OCI-LY3 (cell line): ENCODE data around the gene OR4D9.

Source experiments
- H2AFZ ChIP-seq: fragments of 200-600, 300-600 bp; shearing (Covaris generic); 2 replicates; pipeline ENCODE4 v1.6.0; 2014; ENCODE audit warnings: antibody characterized with exemption, low read depth, low read length
- H3K27ac ChIP-seq: fragments of 200-600, 300-600 bp; sonication (generic); 2 replicates; pipeline ENCODE4 v1.5.1; 2014; ENCODE audit warnings: mild to moderate bottlenecking, low read length, moderate library complexity, mixed read lengths
- H3K27me3 ChIP-seq: fragments of 200-600, 300-600 bp; sonication (generic); 2 replicates; pipeline ENCODE4 v1.6.1; 2014; ENCODE audit warnings: low read depth, low read length, mixed read lengths
- H3K36me3 ChIP-seq: fragments of 200-600, 300-600 bp; sonication (generic); replicated peaks from 2 replicates; pipeline ENCODE3; 2014; ENCODE audit warnings: low read depth, low read length, mixed read lengths
- H3K4me1 ChIP-seq: fragments of 300-600, 200-600 bp; sonication (generic); 2 replicates; pipeline ENCODE4 v1.6.1; 2014; ENCODE audit warnings: low read length, mixed read lengths
- H3K4me2 ChIP-seq: fragments of 200-600, 300-600 bp; sonication (generic); 2 replicates; pipeline ENCODE4 v1.6.1; 2014; ENCODE audit warnings: low read length, mixed read lengths
- H3K4me3 ChIP-seq: fragments of 300-600, 200-600 bp; sonication (generic); 2 replicates; pipeline ENCODE4 v1.5.1; 2014; ENCODE audit warnings: antibody characterized with exemption, mild to moderate bottlenecking, low read length, moderate library complexity
- H3K79me2 ChIP-seq: fragments of 300-600, 200-600 bp; shearing (Covaris generic); 2 replicates; pipeline ENCODE4 v1.6.1; 2014; ENCODE audit warnings: mild to moderate bottlenecking, low read length, mixed read lengths
- H3K9ac ChIP-seq: fragments of 300-600, 200-600 bp; shearing (Covaris generic); 2 replicates; pipeline ENCODE4 v1.6.0; 2014; ENCODE audit warnings: mild to moderate bottlenecking, low read length, moderate library complexity
- H3K9me3 ChIP-seq: fragments of 200-600, 300-600 bp; shearing (Covaris generic); 2 replicates; pipeline ENCODE4 v1.6.1; 2014; ENCODE audit warnings: low read length, mixed read lengths; ENCODE audit not compliant: insufficient read depth
- H4K20me1 ChIP-seq: fragments of 200-600, 300-600 bp; sonication (generic); 2 replicates; pipeline ENCODE4 v1.6.1; 2016; ENCODE audit warnings: low read length, mixed read lengths; ENCODE audit not compliant: insufficient read depth
- EZH2phosphoT487 ChIP-seq: fragments of 200-600 bp; shearing (Covaris generic); IDR thresholded peaks from 2 replicates; pipeline ENCODE4 v1.6.1; 2018; ENCODE audit warnings: antibody characterized with exemption, mixed run types, low read depth
- TF ChIP-seq, protein P1 (sequence below): fragments of 200-600, 300-600 bp; sonication (generic); IDR thresholded peaks from 2 replicates; pipeline ENCODE4 v1.5.1; 2014; ENCODE audit warnings: antibody characterized with exemption, low read length, low read depth

OR4D9 gene

DNA sequence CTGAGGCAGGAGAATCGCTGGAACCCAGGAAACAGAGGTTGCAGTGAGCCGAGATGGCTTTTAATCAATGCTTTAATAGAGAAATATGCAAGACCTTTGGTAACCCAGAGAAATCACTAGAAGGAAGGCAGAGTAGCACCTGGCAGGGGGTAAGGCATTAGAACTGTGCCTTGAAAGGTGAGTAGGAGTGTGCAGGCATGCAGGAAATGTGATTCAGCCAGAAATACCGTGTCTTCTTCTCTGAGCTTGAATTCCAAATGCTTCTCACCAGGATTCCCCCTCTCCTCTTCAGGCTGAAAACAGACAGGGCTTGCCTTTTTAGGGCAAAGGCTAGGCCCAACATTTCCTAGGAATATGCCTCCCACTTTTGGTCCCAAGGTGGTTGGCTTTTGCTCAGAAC, 51.0 kb downstream of the OR4D9 start:
- no peaks in the 10 kb centered on the region for H3K36me3 ChIP-seq
- H3K27me3 ChIP-seq = no peaks in the 10 kb centered on the region
- H3K9ac ChIP-seq = no peak overlapping the region
- H3K4me1 ChIP-seq = peaks cover 18% of the 10 kb centered on the region
- no peaks in the 10 kb centered on the region for H3K79me2 ChIP-seq
- H4K20me1 ChIP-seq = no peaks in the 10 kb centered on the region
- no peak overlapping the region for H3K4me3 ChIP-seq
- no peak overlapping the region for H2AFZ ChIP-seq
- H3K4me2 ChIP-seq = no peak overlapping the region
- no peaks in the 10 kb centered on the region for H3K9me3 ChIP-seq
- no peak overlapping the region for H3K27ac ChIP-seq
- TF ChIP-seq EZH2phosphoT487 = no peak
- TF ChIP-seq, protein P1, sequence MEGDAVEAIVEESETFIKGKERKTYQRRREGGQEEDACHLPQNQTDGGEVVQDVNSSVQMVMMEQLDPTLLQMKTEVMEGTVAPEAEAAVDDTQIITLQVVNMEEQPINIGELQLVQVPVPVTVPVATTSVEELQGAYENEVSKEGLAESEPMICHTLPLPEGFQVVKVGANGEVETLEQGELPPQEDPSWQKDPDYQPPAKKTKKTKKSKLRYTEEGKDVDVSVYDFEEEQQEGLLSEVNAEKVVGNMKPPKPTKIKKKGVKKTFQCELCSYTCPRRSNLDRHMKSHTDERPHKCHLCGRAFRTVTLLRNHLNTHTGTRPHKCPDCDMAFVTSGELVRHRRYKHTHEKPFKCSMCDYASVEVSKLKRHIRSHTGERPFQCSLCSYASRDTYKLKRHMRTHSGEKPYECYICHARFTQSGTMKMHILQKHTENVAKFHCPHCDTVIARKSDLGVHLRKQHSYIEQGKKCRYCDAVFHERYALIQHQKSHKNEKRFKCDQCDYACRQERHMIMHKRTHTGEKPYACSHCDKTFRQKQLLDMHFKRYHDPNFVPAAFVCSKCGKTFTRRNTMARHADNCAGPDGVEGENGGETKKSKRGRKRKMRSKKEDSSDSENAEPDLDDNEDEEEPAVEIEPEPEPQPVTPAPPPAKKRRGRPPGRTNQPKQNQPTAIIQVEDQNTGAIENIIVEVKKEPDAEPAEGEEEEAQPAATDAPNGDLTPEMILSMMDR = no peak
